Right atrium auricular region (tissue), 2 donors: ENCODE data around the gene TNS1. TPM values are rescaled to one million over a fixed set of nuclear protein-coding genes. Genes with fewer than 3 reads are reported as not detected.

Experiments used
- DNase-seq: peaks from one replicate; pipeline ENCODE4 v3.0.0-alpha.2; 2019; ENCODE audit warnings: low spot score
- H3K27ac ChIP-seq, 2 donors: fragments of 200-600 bp; sonication (generic); 1 replicate in 1 of 2; 2 replicates in 1 of 2; pipeline ENCODE4 v1.5.1; 2016 to 2019
- H3K27me3 ChIP-seq, 2 donors: fragments of 200-600 bp; sonication (generic); one replicate each; pipeline versions ENCODE4 v1.5.1 to v1.6.0; 2017 to 2019
- H3K36me3 ChIP-seq: fragments of 200-600 bp; sonication (generic); one replicate; pipeline ENCODE4 v1.5.1; 2016
- H3K4me1 ChIP-seq, 2 donors: fragments of 200-600 bp; sonication (generic); one replicate each; pipeline versions ENCODE4 v1.5.1 to v1.6.0; 2017 to 2019
- H3K4me3 ChIP-seq, 2 donors: fragments of 200-600 bp; sonication (generic); 1 replicate in 1 of 2; 2 replicates in 1 of 2; pipeline ENCODE4 v1.5.1; 2017 to 2019; ENCODE audit warnings: mild to moderate bottlenecking in 1 of 2, moderate library complexity in 1 of 2
- H3K9me3 ChIP-seq, 2 donors: fragments of 200-600 bp; sonication (generic); one replicate each; pipeline ENCODE4 v1.5.1; 2019
- CTCF ChIP-seq, 2 donors: fragments of 200-600 bp; sonication (generic); IDR thresholded peaks; one replicate each; pipeline ENCODE4 v1.5.1; 2019; ENCODE audit warnings: antibody characterized with exemption in 2 of 2
- total RNA-seq, 2 donors: library from RNA; depleted of rRNA; stranded (reverse); fragments of >200 nt; gene quantifications; one replicate each; pipeline ENCODE4 v1.1.0, GENCODE V29; 2016

TNS1 gene
- total RNA-seq, 2 donors from 2014 or later, result 393 to 720 TPM

GRCh38 chr2:217953011-217953481 is 49.7 kb downstream of the TNS1 start:
- Histone ChIP-seq H3K4me1 (peaks cover 0 to 96% of the 10 kb centered on the region in 2 donors), H3K36me3 (no peaks in the 10 kb centered on the region), H3K27me3 (no peaks in the 10 kb centered on the region), H3K9me3 (no peaks in the 10 kb centered on the region), H3K4me3 (no peak overlapping the region), H3K27ac (peak overlapping the region; percentile 74 to 87)
- DNase-seq, result no peak
- no peak for TF ChIP-seq CTCF (IDR thresholded peaks at IDR 0.05)

- H3K4me3 ChIP-seq, result no peak overlapping the region
- H3K27ac ChIP-seq, result peak overlapping the region; percentile 74 to 87
- peaks cover 0 to 100% of the 10 kb centered on the region in 2 donors for H3K4me1 ChIP-seq
- DNase-seq, result no peak
- H3K36me3 ChIP-seq, result no peaks in the 10 kb centered on the region
- H3K9me3 ChIP-seq, result no peaks in the 10 kb centered on the region
- TF ChIP-seq CTCF (IDR thresholded peaks at IDR 0.05), result no peak
- no peaks in the 10 kb centered on the region for H3K27me3 ChIP-seq
Measured at GRCh38 chr2:217952409-217952808, 50.4 kb downstream of the TNS1 start.

DNA sequence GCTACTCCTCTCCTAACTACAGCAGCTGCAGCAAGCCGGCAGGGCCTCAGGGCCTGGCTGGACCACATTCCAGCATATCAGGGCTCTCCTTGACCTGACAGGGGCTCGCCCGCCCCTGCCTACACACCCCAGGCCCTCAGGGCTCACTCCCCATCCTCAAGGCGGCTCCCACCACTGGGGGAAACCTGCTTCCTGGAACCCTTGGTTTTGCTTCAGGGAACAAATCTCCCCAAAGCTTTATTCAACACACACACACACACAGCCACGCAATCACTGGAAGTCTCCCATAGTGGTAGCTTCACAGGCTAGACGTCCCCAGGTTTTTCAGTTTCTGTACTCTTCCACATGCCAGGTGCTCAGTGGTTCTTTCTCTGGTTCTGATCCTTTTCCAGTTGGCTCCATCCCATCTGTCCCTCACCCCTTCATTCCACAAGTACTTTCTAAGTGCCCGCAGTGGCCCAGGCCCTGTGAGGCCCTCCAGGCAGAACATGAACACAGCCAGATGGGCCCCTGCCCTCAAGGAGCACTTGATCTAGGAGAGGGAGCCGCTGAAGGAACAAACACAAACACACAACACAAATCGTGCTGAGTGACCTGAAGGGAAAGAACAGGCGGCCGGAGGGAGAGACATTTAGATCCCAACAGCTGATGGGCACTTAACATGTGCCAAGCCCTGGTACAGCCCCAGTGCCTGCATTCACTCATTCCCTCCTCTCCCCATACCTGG is 51.1 kb downstream of the TNS1 start:
- H3K4me1 ChIP-seq, result peaks cover 0 to 100% of the 10 kb centered on the region in 2 donors
- H3K27ac ChIP-seq, result peak overlapping the region; percentile 74 to 87
- no peaks in the 10 kb centered on the region for H3K9me3 ChIP-seq
- H3K36me3 ChIP-seq, result no peaks in the 10 kb centered on the region
- TF ChIP-seq CTCF (IDR thresholded peaks at IDR 0.05), result no peak
- no peak for DNase-seq
- no peaks in the 10 kb centered on the region for H3K27me3 ChIP-seq
- no peak overlapping the region for H3K4me3 ChIP-seq

- TF ChIP-seq CTCF (IDR thresholded peaks at IDR 0.05), result no peak
- no peak overlapping the region for H3K4me3 ChIP-seq
- H3K9me3 ChIP-seq, result no peaks in the 10 kb centered on the region
- no peaks in the 10 kb centered on the region for H3K36me3 ChIP-seq
- no peaks in the 10 kb centered on the region for H3K27me3 ChIP-seq
- H3K27ac ChIP-seq, result peak overlapping the region; percentile 74 to 87
- peaks cover 0 to 97% of the 10 kb centered on the region in 2 donors for H3K4me1 ChIP-seq
- DNase-seq, result no peak
Measured at GRCh38 chr2:217951091-217951490, 51.7 kb downstream of the TNS1 start.

- Histone ChIP-seq H3K4me1 (peaks cover 0 to 97% of the 10 kb centered on the region in 2 donors), H3K9me3 (no peaks in the 10 kb centered on the region), H3K27ac (peak overlapping the region; percentile 11 to 87), H3K27me3 (no peaks in the 10 kb centered on the region), H3K4me3 (no peak overlapping the region), H3K36me3 (no peaks in the 10 kb centered on the region)
- DNase-seq, result no peak
- TF ChIP-seq CTCF (IDR thresholded peaks at IDR 0.05), result no peak
Measured at GRCh38 chr2:217950401-217950871, 52.4 kb downstream of the TNS1 start.
